Esophagus muscularis mucosa (tissue), 4 donors: Measurements from ENCODE around the gene CCDC106. TPM values are rescaled to one million over a fixed set of nuclear protein-coding genes. Genes with fewer than 3 reads are reported as not detected.

Experiments used
- DNase-seq: peaks from one replicate; pipeline ENCODE4 v3.0.0-alpha.2; 2017; ENCODE audit errors: extremely low spot score
- H3K27ac ChIP-seq, 4 donors: fragments of 200-600 bp; sonication (generic); replicated peaks in 1 of 4; 1 replicate in 3 of 4; 2 replicates in 1 of 4; pipeline ENCODE4 v1.5.1; 2016 to 2019; ENCODE audit warnings: mild to moderate bottlenecking in 1 of 4
- H3K27me3 ChIP-seq, 4 donors: fragments of 200-600 bp; sonication (generic); one replicate each; pipeline versions ENCODE4 v1.5.1 to v1.6.0; 2016 to 2019
- H3K36me3 ChIP-seq, 4 donors: fragments of 200-600 bp; sonication (generic); one replicate each; pipeline ENCODE4 v1.5.1; 2016 to 2019
- H3K4me1 ChIP-seq, 4 donors: fragments of 200-600 bp; sonication (generic); one replicate each; pipeline ENCODE4 v1.5.1; 2016 to 2019
- H3K4me3 ChIP-seq, 4 donors: fragments of 200-600 bp; sonication (generic); 1 replicate in 2 of 4; 2 replicates in 2 of 4; pipeline ENCODE4 v1.5.1; 2016 to 2019; ENCODE audit warnings: mild to moderate bottlenecking in 4 of 4, moderate library complexity in 1 of 4
- H3K9me3 ChIP-seq, 4 donors: fragments of 200-600 bp; sonication (generic); 1 replicate in 3 of 4; 2 replicates in 1 of 4; pipeline ENCODE4 v1.5.1; 2016 to 2019
- CTCF ChIP-seq, 3 experiments: fragments of 200-600 bp in 2 of 3; fragments of 450-650 bp in 1 of 3; sonication (generic) in 2 of 3; IDR thresholded peaks; one replicate each; pipeline ENCODE4 v1.5.1; 2017 to 2019; ENCODE audit warnings: antibody characterized with exemption in 3 of 3, mild to moderate bottlenecking in 2 of 3, moderate library complexity in 1 of 3
- EP300 ChIP-seq: sonication (generic); formaldehyde crosslinking; IDR thresholded peaks from one replicate; pipeline ENCODE4 v1.6.1; 2017; ENCODE audit warnings: antibody characterized with exemption
- POLR2A ChIP-seq: fragments of 450-650 bp; IDR thresholded peaks from one replicate; pipeline ENCODE4 v1.6.1; 2017; ENCODE audit warnings: antibody characterized with exemption, moderate library complexity, mild to moderate bottlenecking, low read depth
- POLR2AphosphoS5 ChIP-seq, 2 donors: sonication (generic); formaldehyde crosslinking; IDR thresholded peaks; one replicate each; pipeline ENCODE4 v1.6.1; 2017; ENCODE audit warnings: antibody characterized with exemption in 2 of 2
- WGBS: methylation state at CpG from one replicate; pipeline ENCODE4 v1.1.5; 2018; 5-methylcytosine and 5-hydroxymethylcytosine counted together
- intact Hi-C: fragments of 100-400 bp; cut with DNase I; formaldehyde crosslinking; loops from one replicate; pipeline ENCODE4 v1.15.1; 2023
- total RNA-seq, 4 donors: library from RNA; depleted of rRNA; stranded (reverse); fragments of >200 nt; gene quantifications; one replicate each; pipeline versions ENCODE4 v1.1.0 to v1.2.1, GENCODE V29; 2016

CCDC106 gene
- total RNA-seq, 4 donors from 2014 or later, result 9.4 to 22.0 (median 19.2) TPM

- intact Hi-C loops, result no loop called here
- no peak for TF ChIP-seq POLR2A
- TF ChIP-seq POLR2AphosphoS5 (IDR thresholded peaks at IDR 0.05), result no peak
- TF ChIP-seq EP300, result no peak
- TF ChIP-seq CTCF (IDR thresholded peaks at IDR 0.05), result no peak
- 92% methylated on average over 13 of the region's 19 CpGs for WGBS
- Histone ChIP-seq H3K27me3 (no peaks in the 10 kb centered on the region), H3K4me3 (no peak overlapping the region), H3K36me3 (peaks cover 69 to 100% (median 99%) of the 10 kb centered on the region in 4 donors), H3K4me1 (peaks cover 0 to 13% (median 5%) of the 10 kb centered on the region in 4 donors), H3K27ac (no peak overlapping the region), H3K9me3 (no peaks in the 10 kb centered on the region)
- DNase-seq, result no peak
These were observed 44.7 kb downstream of the CCDC106 start for GRCh38 chr19:55692681-55693081.

GRCh38 chr19:55693336-55693974 lies 45.4 kb downstream of the CCDC106 start:
- no peak for DNase-seq
- intact Hi-C loops, result no loop called here
- WGBS, result 97% methylated on average over 13 of the region's 20 CpGs

GRCh38 chr19:55694241-55694655 lies 46.2 kb downstream of the CCDC106 start:
- Histone ChIP-seq H3K36me3 (peaks cover 69 to 100% (median 94%) of the 10 kb centered on the region in 4 donors), H3K27me3 (no peaks in the 10 kb centered on the region), H3K9me3 (no peaks in the 10 kb centered on the region), H3K4me3 (no peak overlapping the region), H3K27ac (no peak overlapping the region), H3K4me1 (no peaks in the 10 kb centered on the region)
- WGBS, result 90% methylated on average over 14 of the region's 15 CpGs
- no peak for DNase-seq
- intact Hi-C loops, result no loop called here
- TF ChIP-seq EP300 (no peak), CTCF (IDR thresholded peaks at IDR 0.05) (no peak)

More at GRCh38 chr19:55693336-55693974, 45.4 kb downstream of the CCDC106 start:
- H3K27ac ChIP-seq, result no peak overlapping the region
- H3K4me1 ChIP-seq, result peaks cover 0 to 5% (median 2%) of the 10 kb centered on the region in 4 donors
- no peaks in the 10 kb centered on the region for H3K9me3 ChIP-seq
- H3K4me3 ChIP-seq, result no peak overlapping the region
- peaks cover 73 to 100% (median 99%) of the 10 kb centered on the region in 4 donors for H3K36me3 ChIP-seq
- no peaks in the 10 kb centered on the region for H3K27me3 ChIP-seq
- TF ChIP-seq POLR2AphosphoS5 (IDR thresholded peaks at IDR 0.05) (no peak), CTCF (IDR thresholded peaks at IDR 0.05) (no peak), EP300 (no peak), POLR2A (no peak)

GRCh38 chr19:55694656-55695491 lies 46.9 kb downstream of the CCDC106 start:
- WGBS, result 92% methylated on average over 20 of the region's 37 CpGs

More at GRCh38 chr19:55694656-55695491, 46.9 kb downstream of the CCDC106 start:
- DNase-seq, result no peak
- H3K4me3 ChIP-seq, result no peak overlapping the region
- H3K27ac ChIP-seq, result no peak overlapping the region
- peaks cover 64 to 97% (median 89%) of the 10 kb centered on the region in 4 donors for H3K36me3 ChIP-seq
- intact Hi-C loops, result no loop called here
- no peaks in the 10 kb centered on the region for H3K4me1 ChIP-seq
- H3K9me3 ChIP-seq, result no peaks in the 10 kb centered on the region
- TF ChIP-seq EP300 (no peak), CTCF (IDR thresholded peaks at IDR 0.05) (no peak), POLR2AphosphoS5 (IDR thresholded peaks at IDR 0.05) (no peak), POLR2A (no peak)
- H3K27me3 ChIP-seq, result no peaks in the 10 kb centered on the region
